Esophagus squamous epithelium (tissue), 5 donors: Measurements from ENCODE around the gene PIGZ. TPM values are rescaled to one million over a fixed set of nuclear protein-coding genes. Genes with fewer than 3 reads are reported as not detected.

Experiments
- DNase-seq: peaks from one replicate; lab custom pipeline; 2025; lab: John Stamatoyannopoulos, UW
- H3K27ac ChIP-seq, 4 donors: fragments of 200-600 bp; sonication (generic); one replicate each; pipeline ENCODE4 v1.5.1; 2016 to 2019; ENCODE audit warnings: mild to moderate bottlenecking in 1 of 4
- H3K27me3 ChIP-seq, 4 donors: fragments of 200-600 bp; sonication (generic); 1 replicate in 3 of 4; 2 replicates in 1 of 4; pipeline versions ENCODE4 v1.5.1 to v1.6.0; 2017 to 2021; ENCODE audit warnings: antibody characterized with exemption in 1 of 4
- H3K36me3 ChIP-seq, 3 donors: fragments of 200-600 bp; sonication (generic); one replicate each; pipeline ENCODE4 v1.5.1; 2016 to 2019
- H3K4me1 ChIP-seq, 3 donors: fragments of 200-600 bp; sonication (generic); one replicate each; pipeline ENCODE4 v1.5.1; 2017 to 2019
- H3K4me3 ChIP-seq, 4 donors: fragments of 200-600 bp; sonication (generic); 1 replicate in 3 of 4; 2 replicates in 1 of 4; pipeline ENCODE4 v1.5.1; 2016 to 2019; ENCODE audit warnings: mild to moderate bottlenecking in 2 of 4, moderate library complexity in 1 of 4
- H3K9me3 ChIP-seq, 3 donors: fragments of 200-600 bp; sonication (generic); one replicate each; pipeline ENCODE4 v1.5.1; 2016 to 2019
- CTCF ChIP-seq, 6 experiments: fragments of 450-650 bp in 4 of 6; fragments of 200-600 bp in 2 of 6; sonication (generic) in 2 of 6; IDR thresholded peaks; one replicate each; pipeline ENCODE4 v1.5.1; 2016 to 2019; ENCODE audit warnings: antibody characterized with exemption in 6 of 6, mild to moderate bottlenecking in 4 of 6, moderate library complexity in 4 of 6
- POLR2A ChIP-seq, 4 donors: fragments of 450-650 bp; IDR thresholded peaks; one replicate each; pipeline ENCODE4 v1.6.1; 2017; ENCODE audit warnings: antibody characterized with exemption in 4 of 4, mild to moderate bottlenecking in 4 of 4, moderate library complexity in 3 of 4
- WGBS, 2 donors: methylation state at CpG; one replicate each; pipeline ENCODE4 v1.1.5; 2018; 5-methylcytosine and 5-hydroxymethylcytosine counted together
- intact Hi-C: fragments of 100-400 bp; cut with DNase I; formaldehyde crosslinking; loops from one replicate; pipeline ENCODE4 v1.15.0; 2022
- total RNA-seq, 4 donors: library from RNA; depleted of rRNA; stranded (reverse); fragments of >200 nt; gene quantifications; one replicate each; pipeline ENCODE4 v1.1.0, GENCODE V29; 2016
- donor health status: DM: yes; HTN: yes; CAD: no.

Gene PIGZ
- total RNA-seq, 4 donors from 2014 or later: 3.4 to 8.8 (median 5.4) TPM

DNA sequence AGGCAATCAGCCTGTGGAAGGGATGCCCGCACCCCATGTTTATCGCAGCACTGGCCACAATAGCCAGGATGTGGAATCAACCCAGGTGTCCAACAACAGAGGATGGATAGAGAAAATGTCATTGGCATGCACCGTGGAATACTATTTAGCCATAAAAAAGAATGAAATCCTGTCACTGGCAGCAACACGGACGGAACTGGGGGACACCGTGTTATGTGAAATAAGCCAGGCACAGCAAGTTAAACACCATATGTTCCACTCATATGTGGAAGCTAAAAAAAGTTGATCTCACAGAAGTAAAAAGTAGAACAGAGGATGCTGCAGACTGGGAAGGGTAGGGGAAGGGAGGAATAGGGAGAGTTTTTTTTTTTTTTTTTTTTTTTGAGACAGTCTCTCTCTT, 45.4 kb upstream of the PIGZ start:
- Histone ChIP-seq H3K36me3 (no peaks in the 10 kb centered on the region), H3K4me3 (no peak overlapping the region), H3K4me1 (no peaks in the 10 kb centered on the region), H3K27ac (no peak overlapping the region), H3K9me3 (no peaks in the 10 kb centered on the region), H3K27me3 (no peaks in the 10 kb centered on the region)
- WGBS, 2 donors: 94 to 95% methylated on average over 6 of the region's 6 CpGs
- intact Hi-C loops: no loop called here
- no peak for TF ChIP-seq POLR2A (IDR thresholded peaks at IDR 0.05)
- no peak for TF ChIP-seq CTCF (IDR thresholded peaks at IDR 0.05)
- no peak for DNase-seq

GRCh38 chr3:197012540-197012883, 43.9 kb upstream of the PIGZ start:
- intact Hi-C loops: no loop called here
- DNase-seq: no peak
- Histone ChIP-seq H3K4me3 (no peak overlapping the region), H3K36me3 (no peaks in the 10 kb centered on the region), H3K9me3 (no peaks in the 10 kb centered on the region), H3K4me1 (no peaks in the 10 kb centered on the region), H3K27ac (no peak overlapping the region), H3K27me3 (no peaks in the 10 kb centered on the region)
- no peak for TF ChIP-seq CTCF (IDR thresholded peaks at IDR 0.05)
- TF ChIP-seq POLR2A (IDR thresholded peaks at IDR 0.05): no peak
- 81 to 89% methylated on average over 2 of the region's 7 CpGs for WGBS, 2 donors

DNA sequence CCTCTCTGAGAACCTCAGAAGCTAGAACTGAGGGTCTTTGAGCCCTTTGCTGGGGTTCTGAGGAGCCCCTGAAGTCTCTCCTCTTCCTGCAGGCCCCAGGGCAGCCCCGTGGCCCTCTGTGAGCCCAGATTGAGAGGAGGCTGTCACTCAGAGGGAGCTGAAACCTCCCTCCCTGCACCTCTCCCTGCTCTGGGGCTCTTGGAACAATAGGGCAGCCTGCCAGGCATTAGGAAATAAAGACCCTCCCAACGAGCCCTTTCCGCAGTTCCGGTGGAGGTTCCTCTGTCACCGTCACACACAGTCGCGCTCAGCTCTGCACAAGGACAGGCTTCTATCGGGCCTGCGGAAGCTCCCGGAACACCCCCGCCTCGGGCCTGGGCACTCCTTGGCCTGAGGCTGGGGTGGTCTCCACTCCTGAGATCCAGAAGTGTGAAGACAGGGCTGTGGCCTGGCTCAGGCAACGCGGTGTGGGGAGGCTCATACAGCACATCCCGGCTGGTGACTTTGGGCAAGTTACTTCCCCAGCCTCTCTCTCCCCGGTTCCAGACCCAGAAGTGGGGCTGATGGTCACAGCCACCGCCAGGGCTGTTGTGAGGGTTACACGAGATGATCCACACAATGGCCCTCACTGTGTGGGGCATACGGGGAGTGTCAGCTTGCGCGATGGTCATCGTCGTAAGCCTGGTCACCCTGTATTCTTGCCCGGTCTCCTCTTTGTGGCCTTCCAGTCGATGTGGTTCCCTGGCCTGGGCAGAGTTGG, 43.3 kb upstream of the PIGZ start:
- 82 to 88% methylated on average over 4 to 11 of the region's 25 CpGs for WGBS, 2 donors
- H3K4me3 ChIP-seq: no peak overlapping the region
- H3K27me3 ChIP-seq: no peaks in the 10 kb centered on the region
- intact Hi-C loops: no loop called here
- H3K36me3 ChIP-seq: no peaks in the 10 kb centered on the region
- DNase-seq: no peak
- H3K9me3 ChIP-seq: no peaks in the 10 kb centered on the region
- no peak overlapping the region for H3K27ac ChIP-seq
- TF ChIP-seq POLR2A (IDR thresholded peaks at IDR 0.05) (no peak), CTCF (IDR thresholded peaks at IDR 0.05) (no peak)
- H3K4me1 ChIP-seq: no peaks in the 10 kb centered on the region

DNA sequence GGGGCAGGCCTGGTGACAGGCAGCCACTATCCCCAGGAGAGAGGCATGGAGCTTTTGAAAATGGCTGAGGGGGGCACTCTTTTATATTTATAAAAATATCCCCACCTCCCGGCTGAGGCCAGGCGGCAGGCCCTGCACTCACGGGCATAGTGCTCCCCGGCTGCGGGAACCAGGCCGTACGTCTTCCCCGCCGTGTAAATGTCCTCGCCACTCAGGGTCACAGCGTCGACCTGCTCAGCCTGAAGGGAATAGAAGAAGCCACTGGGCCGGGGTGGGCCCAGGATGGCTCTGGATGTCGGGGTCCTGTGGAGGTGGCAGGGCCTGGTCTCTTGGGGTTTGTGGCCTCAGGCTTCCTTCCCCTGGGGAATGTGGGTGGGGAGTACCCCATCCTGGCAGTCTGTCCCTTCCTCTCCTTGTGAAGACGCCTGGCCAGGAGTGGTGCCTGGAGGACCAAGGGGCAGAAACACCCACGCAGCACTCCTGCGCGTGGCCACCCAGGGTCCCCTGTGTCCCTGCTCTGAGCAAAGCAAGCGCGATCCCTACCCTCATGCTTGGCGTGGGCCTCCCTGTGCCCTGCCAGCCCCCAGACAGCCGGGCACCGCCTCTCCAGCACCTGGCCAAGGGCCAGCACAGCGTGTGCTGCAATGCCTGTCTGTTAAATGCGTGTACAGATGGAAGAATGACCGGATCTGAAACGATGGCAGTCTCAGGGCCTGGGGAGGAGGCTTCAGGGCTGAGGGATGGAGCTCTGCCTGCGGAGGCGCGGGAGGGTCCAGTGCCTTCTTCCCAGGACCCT, 42.1 kb upstream of the PIGZ start:
- H3K4me3 ChIP-seq: no peak overlapping the region
- H3K27me3 ChIP-seq: no peaks in the 10 kb centered on the region
- H3K9me3 ChIP-seq: no peaks in the 10 kb centered on the region
- WGBS, 2 donors: 84 to 87% methylated on average over 9 to 18 of the region's 30 CpGs
- no peak for DNase-seq
- intact Hi-C loops: no loop called here
- H3K27ac ChIP-seq: no peak overlapping the region
- H3K36me3 ChIP-seq: no peaks in the 10 kb centered on the region
- no peaks in the 10 kb centered on the region for H3K4me1 ChIP-seq
- TF ChIP-seq POLR2A (IDR thresholded peaks at IDR 0.05): no peak
- no peak for TF ChIP-seq CTCF (IDR thresholded peaks at IDR 0.05)

DNA sequence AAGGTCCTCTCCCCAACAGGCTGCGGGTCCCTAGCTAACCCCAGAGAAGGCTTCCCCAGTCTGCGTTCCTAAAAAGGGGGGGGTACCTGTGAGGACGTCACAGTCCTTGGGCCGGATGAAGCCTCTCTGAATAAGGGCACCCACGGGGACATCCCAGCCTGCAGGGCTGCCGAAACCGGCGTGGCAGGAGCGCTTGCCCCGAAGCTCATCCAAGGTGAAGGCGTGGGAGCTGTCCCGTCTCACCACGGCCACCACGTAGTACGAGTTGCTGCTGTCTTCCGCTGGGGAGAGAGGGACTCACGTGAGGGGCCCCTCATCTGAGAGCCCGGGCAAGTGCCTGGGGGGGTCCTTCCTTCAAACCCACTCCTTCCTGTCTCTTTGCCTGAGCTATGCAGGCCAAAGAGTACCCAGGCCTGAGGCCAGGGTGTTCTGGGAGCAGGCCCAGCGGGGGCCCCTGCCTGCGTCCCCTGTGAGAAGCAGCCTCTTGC, 40.9 kb upstream of the PIGZ start:
- no peak overlapping the region for H3K27ac ChIP-seq
- no peak for DNase-seq
- H3K4me3 ChIP-seq: no peak overlapping the region
- TF ChIP-seq CTCF (IDR thresholded peaks at IDR 0.05): no peak
- no peak for TF ChIP-seq POLR2A (IDR thresholded peaks at IDR 0.05)
- peaks cover 0 to 1% (median 0%) of the 10 kb centered on the region in 3 donors for H3K4me1 ChIP-seq
- 92% methylated on average over 5 of the region's 20 CpGs; no CpG with 5 or more reads in 1 of the 2 donors for WGBS, 2 donors
- H3K36me3 ChIP-seq: no peaks in the 10 kb centered on the region
- H3K9me3 ChIP-seq: no peaks in the 10 kb centered on the region
- intact Hi-C loops: loop anchor here (10.0 kb wide), 1 partner anchor 185 kb away; no protein-coding TSS in a partner anchor
- no peaks in the 10 kb centered on the region for H3K27me3 ChIP-seq
